Activated B cell treated with CpG ODN at 0.5 μM for 24 hours (primary cell): Measurements from ENCODE around the gene EPB41. TPM values are rescaled to one million over a fixed set of nuclear protein-coding genes. Genes with fewer than 3 reads are reported as not detected.
"Not testable (repeated sequence)": the region's sequence is repeated elsewhere in the genome, so short reads cannot be mapped to it uniquely, and the experiment has no call there.

ENCODE experiments used
- ATAC-seq: fragments of 200-7000 bp; cut with Tn5 transposase; one replicate; pipeline ENCODE4 v1.10.0; 2021; ENCODE audit warnings: low read depth, mild to moderate bottlenecking, moderate library complexity
- CTCF ChIA-PET: fragments of 350-600 bp; sonication (Branson Sonifier 250); formaldehyde crosslinking; loops from one replicate; lab custom pipeline; 2021; ENCODE audit warnings: antibody characterized with exemption; lab: Charles Lee
- POLR2A ChIA-PET: fragments of 350-600 bp; sonication (Branson Sonifier 250); formaldehyde crosslinking; loops from one replicate; lab custom pipeline; 2021; ENCODE audit warnings: antibody characterized with exemption; lab: Charles Lee
- DNase-seq: peaks from one replicate; pipeline ENCODE4 v3.0.0; 2022
- H3K27ac Mint-ChIP-seq: one replicate; pipeline ENCODE4 v1.8.0; 2020; ENCODE audit warnings: mixed read lengths
- H3K27me3 Mint-ChIP-seq: one replicate; pipeline ENCODE4 v1.8.0; 2021; ENCODE audit warnings: mixed read lengths
- H3K36me3 Mint-ChIP-seq: one replicate; pipeline ENCODE4 v1.8.0; 2021; ENCODE audit warnings: low read depth, mixed read lengths
- H3K4me1 Mint-ChIP-seq: one replicate; pipeline ENCODE4 v1.8.0; 2021; ENCODE audit warnings: mixed read lengths
- H3K4me3 Mint-ChIP-seq: one replicate; pipeline ENCODE4 v1.8.0; 2020; ENCODE audit warnings: mild to moderate bottlenecking, mixed read lengths
- H3K9me3 Mint-ChIP-seq: one replicate; pipeline ENCODE4 v1.8.0; 2020; ENCODE audit warnings: mixed read lengths
- intact Hi-C: fragments of 100-400 bp; cut with micrococcal nuclease; formaldehyde crosslinking; loops from one replicate; pipeline ENCODE4 v1.15.1; 2024
- total RNA-seq: library from RNA; stranded (reverse); gene quantifications from 2 replicates; pipeline ENCODE4 v1.2.3, GENCODE V29; 2022
- TF ChIP-seq, protein P1 (sequence below): fragments of 200-600 bp; IDR thresholded peaks from one replicate; pipeline ENCODE4 v1.8.0; 2022; ENCODE audit warnings: antibody characterized with exemption, mild to moderate bottlenecking

EPB41 gene
- total RNA-seq, 1 donor from 2014 or later: 73.8 TPM

- TF ChIP-seq, protein P1, sequence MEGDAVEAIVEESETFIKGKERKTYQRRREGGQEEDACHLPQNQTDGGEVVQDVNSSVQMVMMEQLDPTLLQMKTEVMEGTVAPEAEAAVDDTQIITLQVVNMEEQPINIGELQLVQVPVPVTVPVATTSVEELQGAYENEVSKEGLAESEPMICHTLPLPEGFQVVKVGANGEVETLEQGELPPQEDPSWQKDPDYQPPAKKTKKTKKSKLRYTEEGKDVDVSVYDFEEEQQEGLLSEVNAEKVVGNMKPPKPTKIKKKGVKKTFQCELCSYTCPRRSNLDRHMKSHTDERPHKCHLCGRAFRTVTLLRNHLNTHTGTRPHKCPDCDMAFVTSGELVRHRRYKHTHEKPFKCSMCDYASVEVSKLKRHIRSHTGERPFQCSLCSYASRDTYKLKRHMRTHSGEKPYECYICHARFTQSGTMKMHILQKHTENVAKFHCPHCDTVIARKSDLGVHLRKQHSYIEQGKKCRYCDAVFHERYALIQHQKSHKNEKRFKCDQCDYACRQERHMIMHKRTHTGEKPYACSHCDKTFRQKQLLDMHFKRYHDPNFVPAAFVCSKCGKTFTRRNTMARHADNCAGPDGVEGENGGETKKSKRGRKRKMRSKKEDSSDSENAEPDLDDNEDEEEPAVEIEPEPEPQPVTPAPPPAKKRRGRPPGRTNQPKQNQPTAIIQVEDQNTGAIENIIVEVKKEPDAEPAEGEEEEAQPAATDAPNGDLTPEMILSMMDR: no peak
- POLR2A ChIA-PET: no interaction called here
- peaks cover 20% of the 10 kb centered on the region for H3K27me3 Mint-ChIP-seq
- intact Hi-C loops: no loop called here
- DNase-seq (no peak), ATAC-seq (no peak)
- H3K4me1 Mint-ChIP-seq: peaks cover 6% of the 10 kb centered on the region
- no peak overlapping the region for H3K4me3 Mint-ChIP-seq
- CTCF ChIA-PET: no interaction called here
- H3K27ac Mint-ChIP-seq: no peak overlapping the region
- H3K9me3 Mint-ChIP-seq: no peaks in the 10 kb centered on the region
- H3K36me3 Mint-ChIP-seq: no peaks in the 10 kb centered on the region
Observed at GRCh38 chr1:29128739-29129138, 214.4 kb downstream of the EPB41 start.

- Mint-ChIP-seq H3K4me1 (peaks cover 6% of the 10 kb centered on the region), H3K27me3 (peaks cover 22% of the 10 kb centered on the region), H3K27ac (no peak overlapping the region), H3K36me3 (no peaks in the 10 kb centered on the region), H3K4me3 (no peak overlapping the region), H3K9me3 (no peaks in the 10 kb centered on the region)
- ChIA-PET POLR2A (no interaction called here), CTCF (no interaction called here)
- ATAC-seq: no peak
- no peak for DNase-seq
- intact Hi-C loops: no loop called here
- TF ChIP-seq, protein P1: no peak
Observed at GRCh38 chr1:29129916-29130315, 215.5 kb downstream of the EPB41 start.

GRCh38 chr1:29131056-29131455, 216.7 kb downstream of the EPB41 start:
- CTCF ChIA-PET, H3K9me3 Mint-ChIP-seq, H3K27ac Mint-ChIP-seq, DNase-seq, H3K4me1 Mint-ChIP-seq, intact Hi-C loops, H3K4me3 Mint-ChIP-seq, ATAC-seq, H3K36me3 Mint-ChIP-seq: not testable (repeated sequence)
- POLR2A ChIA-PET: interaction anchor here (0.6 kb wide), 1 partner anchor 11 kb away, joined by 3 read pairs; no protein-coding TSS in a partner anchor
- H3K27me3 Mint-ChIP-seq: peaks cover 12% of the 10 kb centered on the region

GRCh38 chr1:29133861-29134694, 219.7 kb downstream of the EPB41 start:
- ChIA-PET CTCF (no interaction called here), POLR2A (no interaction called here)
- no peaks in the 10 kb centered on the region for H3K4me1 Mint-ChIP-seq
- peaks cover 16% of the 10 kb centered on the region for H3K27me3 Mint-ChIP-seq
- no peaks in the 10 kb centered on the region for H3K9me3 Mint-ChIP-seq
- peak overlapping the region; percentile 19 for H3K4me3 Mint-ChIP-seq
- no peak for DNase-seq
- intact Hi-C loops: no loop called here
- no peak for ATAC-seq
- TF ChIP-seq, protein P1: no peak
- H3K36me3 Mint-ChIP-seq: no peaks in the 10 kb centered on the region
- no peak overlapping the region for H3K27ac Mint-ChIP-seq

GRCh38 chr1:29134695-29135028, 220.3 kb downstream of the EPB41 start:
- Mint-ChIP-seq H3K4me3 (no peak overlapping the region), H3K9me3 (no peaks in the 10 kb centered on the region), H3K27ac (no peak overlapping the region), H3K4me1 (no peaks in the 10 kb centered on the region), H3K27me3 (peaks cover 16% of the 10 kb centered on the region), H3K36me3 (no peaks in the 10 kb centered on the region)
- CTCF ChIA-PET: no interaction called here
- POLR2A ChIA-PET: no interaction called here
- DNase-seq: no peak
- no peak for ATAC-seq
- TF ChIP-seq, protein P1: no peak
- intact Hi-C loops: no loop called here
